H1 (cell line): ENCODE data around the gene TBX3.

Source experiments
- KDM1A ChIP-seq: fragments of 200-600, 300-600 bp; sonication (generic); IDR thresholded peaks from 2 replicates; pipeline ENCODE4 v1.7.1; 2016; ENCODE audit warnings: mild to moderate bottlenecking, low read length, borderline replicate concordance
- POLR2AphosphoS5 ChIP-seq: IDR thresholded peaks from 2 replicates; pipeline ENCODE4 v1.6.1; 2011; ENCODE audit warnings: low read depth, low read length
- SP2 ChIP-seq: IDR thresholded peaks from 2 replicates; pipeline ENCODE4 v1.6.1; 2012; ENCODE audit warnings: mild to moderate bottlenecking, low read length, inconsistent platforms
- TF ChIP-seq, protein P1 (sequence below), 3 experiments: IDR thresholded peaks; 1 replicate in 2 of 3; 2 replicates in 1 of 3; pipeline versions ENCODE4 v1.5.1 to v1.6.1; 2011; ENCODE audit warnings: low read length in 3 of 3, mild to moderate bottlenecking in 3 of 3, inconsistent platforms in 2 of 3, low read depth in 1 of 3, moderate library complexity in 1 of 3; ENCODE audit not compliant: insufficient read depth in 1 of 3; ENCODE audit errors: control extremely low read depth in 1 of 3

DNA sequence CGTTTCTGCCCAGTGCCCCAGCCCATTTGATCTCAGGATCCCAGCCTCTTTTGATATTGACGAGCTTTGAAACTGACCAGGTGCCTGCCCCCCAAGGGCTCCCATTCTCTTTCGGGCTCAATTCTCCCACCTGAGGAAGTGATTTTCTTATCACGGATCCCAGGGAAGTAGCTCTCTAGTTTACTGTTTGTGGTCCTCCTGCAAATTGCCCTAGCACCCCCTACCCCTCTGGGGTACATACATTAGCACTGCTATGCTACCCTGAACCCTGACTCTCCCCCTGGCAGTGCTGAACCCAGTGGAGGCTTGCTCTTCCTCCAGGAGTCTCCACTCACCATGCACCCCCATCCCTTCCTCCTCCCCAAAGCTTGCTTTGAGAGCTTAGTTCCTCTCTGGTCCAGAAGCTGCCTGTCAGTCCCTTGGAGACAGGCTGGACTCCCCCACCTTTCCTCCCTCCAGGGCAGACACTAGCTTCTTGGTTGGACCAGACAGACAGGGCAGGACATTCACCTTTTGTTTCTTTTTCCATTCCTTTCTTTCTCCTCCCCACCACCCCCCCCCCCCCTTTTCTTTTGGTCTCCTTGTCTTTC, 4.4 kb upstream of the TBX3 start:
- TF ChIP-seq, protein P1, sequence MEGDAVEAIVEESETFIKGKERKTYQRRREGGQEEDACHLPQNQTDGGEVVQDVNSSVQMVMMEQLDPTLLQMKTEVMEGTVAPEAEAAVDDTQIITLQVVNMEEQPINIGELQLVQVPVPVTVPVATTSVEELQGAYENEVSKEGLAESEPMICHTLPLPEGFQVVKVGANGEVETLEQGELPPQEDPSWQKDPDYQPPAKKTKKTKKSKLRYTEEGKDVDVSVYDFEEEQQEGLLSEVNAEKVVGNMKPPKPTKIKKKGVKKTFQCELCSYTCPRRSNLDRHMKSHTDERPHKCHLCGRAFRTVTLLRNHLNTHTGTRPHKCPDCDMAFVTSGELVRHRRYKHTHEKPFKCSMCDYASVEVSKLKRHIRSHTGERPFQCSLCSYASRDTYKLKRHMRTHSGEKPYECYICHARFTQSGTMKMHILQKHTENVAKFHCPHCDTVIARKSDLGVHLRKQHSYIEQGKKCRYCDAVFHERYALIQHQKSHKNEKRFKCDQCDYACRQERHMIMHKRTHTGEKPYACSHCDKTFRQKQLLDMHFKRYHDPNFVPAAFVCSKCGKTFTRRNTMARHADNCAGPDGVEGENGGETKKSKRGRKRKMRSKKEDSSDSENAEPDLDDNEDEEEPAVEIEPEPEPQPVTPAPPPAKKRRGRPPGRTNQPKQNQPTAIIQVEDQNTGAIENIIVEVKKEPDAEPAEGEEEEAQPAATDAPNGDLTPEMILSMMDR (IDR thresholded peaks at IDR 0.05; ENCODE audit: control extremely low read depth in 1 of 3, insufficient read depth in 1 of 3, low read depth in 1 of 3, low read length in 3 of 3), result no peak
- TF ChIP-seq SP2 (no peak), KDM1A (no peak), POLR2AphosphoS5 (no peak)
